ENCODE results near the gene TMEM258. TPM values are rescaled to one million over a fixed set of nuclear protein-coding genes. Genes with fewer than 3 reads are reported as not detected.

TMEM258 gene
- polyA plus RNA-seq, 1 of the 3 experiments (the other 2 are of a cell fraction), result 454 TPM

GRCh38 chr11:61754534-61755482 lies 37.6 kb downstream of the TMEM258 start:
- WGBS (ENCODE audit: low lambda C conversion rate), result 90% methylated on average over 15 of the region's 31 CpGs
- no peaks in the 10 kb centered on the region for H3K79me2 ChIP-seq (ENCODE audit: insufficient read depth)
- CTCF ChIA-PET, result interaction anchor here (2.2 to 14.3 kb wide), 3 partner anchors 7 to 35 kb away, joined by 6 to 140 read pairs (median 81); partner anchors contain the start of genes FEN1 and TMEM258

GRCh38 chr11:61753672-61754071 lies 38.7 kb downstream of the TMEM258 start:
- H3K27ac ChIP-seq (ENCODE audit: low read depth in 2 of 2, low read length in 1 of 2), result no peak overlapping the region
- no peaks in the 10 kb centered on the region for H3K9me2 ChIP-seq
- H3K79me2 ChIP-seq (ENCODE audit: insufficient read depth), result no peaks in the 10 kb centered on the region
- 0 out of 2 replicates have a peak overlapping the region, but pooled peaks have one; percentile 86 for H3K4me2 ChIP-seq
- H3K4me3 ChIP-seq (ENCODE audit: low read depth in 2 of 2, low read length in 1 of 2), result no peak overlapping the region
- 71% methylated on average over 5 of the region's 5 CpGs for WGBS (ENCODE audit: low lambda C conversion rate)
- H4K20me1 ChIP-seq (ENCODE audit: insufficient read depth), result no peaks in the 10 kb centered on the region
- H3F3A ChIP-seq (replicated peaks; ENCODE audit: insufficient read depth), result no peaks in the 10 kb centered on the region
- H3K9ac ChIP-seq, result no peak overlapping the region
- CTCF ChIA-PET, result interaction anchor here (0.6 to 8.1 kb wide), 15 partner anchors 10 to 175 kb away, joined by 3 to 81 read pairs (median 4); partner anchors contain the start of genes FEN1 and TMEM258
- no peaks in the 10 kb centered on the region for H3K36me3 ChIP-seq (replicated peaks in 1 of 2; ENCODE audit: control insufficient read depth in 1 of 2, insufficient read depth in 2 of 2, low read length in 1 of 2)
- H3K9me3 ChIP-seq, result no peaks in the 10 kb centered on the region
- H2AFZ ChIP-seq (ENCODE audit: low read depth), result no peak overlapping the region
- peaks cover 9 to 11% of the 10 kb centered on the region in 2 experiments; a peak in 2 of 4 replicates for H3K4me1 ChIP-seq (ENCODE audit: control insufficient read depth in 1 of 2, insufficient read depth in 2 of 2, low read depth in 1 of 2, low read length in 1 of 2)
- no peak for DNase-seq
- H3K27me3 ChIP-seq (ENCODE audit: insufficient read depth), result no peaks in the 10 kb centered on the region
- POLR2A ChIA-PET, result no interaction called here
- TF ChIP-seq EP300 (IDR thresholded peaks at IDR 0.05; ENCODE audit: borderline replicate concordance in 1 of 2, low read depth in 1 of 2, low read length in 1 of 2), result no peak
- no peak for TF ChIP-seq GABPA (IDR thresholded peaks at IDR 0.05; ENCODE audit: low read depth)
- no peak for TF ChIP-seq REST (IDR thresholded peaks at IDR 0.05; ENCODE audit: low read depth, low read length)
- no peak for TF ChIP-seq GATA2 (CRISPR knock-in tag; IDR thresholded peaks at IDR 0.05)
- no peak for TF ChIP-seq FOXM1 (IDR thresholded peaks at IDR 0.05; ENCODE audit: low read depth)
- no peak for TF ChIP-seq ELF1 (IDR thresholded peaks at IDR 0.05)
- TF ChIP-seq RFX5 (IDR thresholded peaks at IDR 0.05; ENCODE audit: low read length), result no peak
- TF ChIP-seq PBX3 (IDR thresholded peaks at IDR 0.05), result no peak

More at GRCh38 chr11:61754534-61755482, 37.6 kb downstream of the TMEM258 start:
- H3K36me3 ChIP-seq (replicated peaks in 1 of 2; ENCODE audit: control insufficient read depth in 1 of 2, insufficient read depth in 2 of 2, low read length in 1 of 2), result no peaks in the 10 kb centered on the region
- no peaks in the 10 kb centered on the region for H3K9me3 ChIP-seq
- no peaks in the 10 kb centered on the region for H3K27me3 ChIP-seq (ENCODE audit: insufficient read depth)
- H3K4me1 ChIP-seq (ENCODE audit: control insufficient read depth in 1 of 2, insufficient read depth in 2 of 2, low read depth in 1 of 2, low read length in 1 of 2), result peaks cover 9 to 11% of the 10 kb centered on the region in 2 experiments; a peak in 2 of 4 replicates
- no peaks in the 10 kb centered on the region for H3F3A ChIP-seq (replicated peaks; ENCODE audit: insufficient read depth)
- no peak overlapping the region for H3K9ac ChIP-seq
- no peaks in the 10 kb centered on the region for H3K9me2 ChIP-seq
- H4K20me1 ChIP-seq (ENCODE audit: insufficient read depth), result no peaks in the 10 kb centered on the region
- TF ChIP-seq EZH2phosphoT487 (IDR thresholded peaks at IDR 0.05; ENCODE audit: borderline replicate concordance, low read depth) (no peak), CHD2 (IDR thresholded peaks at IDR 0.05; ENCODE audit: low read length, partially characterized antibody) (no peak), RXRA (IDR thresholded peaks at IDR 0.05; ENCODE audit: borderline replicate concordance, low read depth) (no peak), EP300 (IDR thresholded peaks at IDR 0.05; ENCODE audit: borderline replicate concordance in 1 of 2, low read depth in 1 of 2, low read length in 1 of 2) (no peak), RFX5 (IDR thresholded peaks at IDR 0.05; ENCODE audit: low read length) (no peak), USF2 (IDR thresholded peaks at IDR 0.05; ENCODE audit: borderline replicate concordance, low read depth, low read length) (no peak), FOSL2 (IDR thresholded peaks at IDR 0.05; ENCODE audit: borderline replicate concordance, low read depth) (no peak), CTCF (IDR thresholded peaks at IDR 0.05) (no peak), GABPA (IDR thresholded peaks at IDR 0.05; ENCODE audit: low read depth) (no peak), RAD21 (IDR thresholded peaks at IDR 0.05; ENCODE audit: low read length) (no peak), MEF2A (IDR thresholded peaks at IDR 0.05; ENCODE audit: borderline replicate concordance, low read depth) (no peak)
- no peak overlapping the region for H3K27ac ChIP-seq (ENCODE audit: low read depth in 2 of 2, low read length in 1 of 2)
- no peak overlapping the region for H3K4me3 ChIP-seq (ENCODE audit: low read depth in 2 of 2, low read length in 1 of 2)
- POLR2A ChIA-PET, result interaction anchor here (0.6 kb wide), 1 partner anchor 38 kb away, joined by 3 read pairs; no protein-coding TSS in a partner anchor
- no peak for DNase-seq
- H3K4me2 ChIP-seq, result no peak overlapping the region
- no peak overlapping the region for H2AFZ ChIP-seq (ENCODE audit: low read depth)

All from SK-N-SH (cell line).